ENCODE results near the gene BMPER.

The BMPER gene

GRCh38 chr7:34048445-34048844, 143.1 kb downstream of the BMPER start:
- FAIRE-seq, result no peak
- TF ChIP-seq POLR2A (IDR thresholded peaks at IDR 0.05; ENCODE audit: low read depth, low read length), result no peak
- DNase-seq (ENCODE audit: insufficient read length, low spot score), result no peak

DNA sequence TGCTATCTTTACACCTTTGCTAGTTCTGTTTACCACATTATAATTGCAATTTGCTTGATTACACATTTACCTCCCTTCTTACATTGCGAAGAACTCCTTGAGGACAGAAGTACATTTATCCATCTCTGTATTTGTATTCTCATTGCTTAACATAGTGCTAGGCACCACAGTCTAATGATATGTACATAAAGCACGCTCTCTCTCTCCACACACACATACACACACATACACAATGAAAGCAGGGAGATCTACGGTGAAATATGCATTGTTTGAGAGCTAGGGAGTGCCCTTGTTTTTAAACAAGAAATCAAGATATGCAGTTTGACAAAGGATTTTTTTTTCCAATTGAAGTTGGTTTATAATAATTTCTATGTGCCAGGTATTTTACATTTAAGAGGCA, 148.7 kb downstream of the BMPER start:
- TF ChIP-seq POLR2A (IDR thresholded peaks at IDR 0.05; ENCODE audit: low read depth, low read length), result no peak
- no peak for DNase-seq (ENCODE audit: insufficient read length, low spot score)
- no peak for FAIRE-seq

DNA sequence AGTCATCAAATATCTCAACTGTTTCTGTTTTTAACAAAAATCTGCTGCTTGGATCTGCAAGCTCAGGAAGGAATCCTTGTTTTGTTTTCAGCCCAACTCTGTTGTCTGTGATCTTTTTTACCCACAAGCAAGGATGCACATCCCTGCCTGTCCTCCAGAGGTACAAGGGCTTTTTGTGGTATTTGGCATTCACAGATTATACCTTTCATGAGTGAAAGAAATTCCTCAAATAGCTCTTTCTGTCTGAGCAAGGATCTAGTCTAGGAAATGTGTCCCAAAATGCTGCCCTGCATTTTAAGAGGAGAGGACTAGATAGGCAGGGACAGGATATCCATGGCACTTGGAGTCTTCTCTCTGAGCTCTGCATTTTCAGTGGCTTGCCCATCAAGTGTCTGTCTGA, 151.8 kb downstream of the BMPER start:
- TF ChIP-seq POLR2A (IDR thresholded peaks at IDR 0.05; ENCODE audit: low read depth, low read length), result no peak
- DNase-seq (ENCODE audit: insufficient read length, low spot score) (no peak), FAIRE-seq (no peak)

- no peak for TF ChIP-seq POLR2A (IDR thresholded peaks at IDR 0.05; ENCODE audit: low read depth, low read length)
- DNase-seq (ENCODE audit: insufficient read length, low spot score) (no peak), FAIRE-seq (no peak)
Observed at GRCh38 chr7:34057956-34058355, 152.6 kb downstream of the BMPER start.

DNA sequence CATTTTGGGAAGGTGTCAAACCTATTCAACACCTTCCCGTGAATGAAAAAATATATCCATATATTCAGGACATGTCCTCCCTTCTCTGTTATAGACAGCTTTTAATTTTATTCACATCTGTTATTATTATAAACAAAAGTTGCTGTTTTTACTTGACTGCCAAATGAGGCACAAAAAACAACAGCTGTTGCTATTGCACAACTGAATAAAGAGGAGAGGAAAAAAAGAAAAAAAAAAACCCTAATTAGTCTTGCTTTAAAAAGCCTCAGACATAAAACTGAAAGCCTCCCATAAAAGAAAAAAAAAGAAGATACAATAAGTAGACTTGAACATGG, 153.4 kb downstream of the BMPER start:
- DNase-seq (ENCODE audit: insufficient read length, low spot score) (no peak), FAIRE-seq (no peak)
- no peak for TF ChIP-seq POLR2A (IDR thresholded peaks at IDR 0.05; ENCODE audit: low read depth, low read length)

DNA sequence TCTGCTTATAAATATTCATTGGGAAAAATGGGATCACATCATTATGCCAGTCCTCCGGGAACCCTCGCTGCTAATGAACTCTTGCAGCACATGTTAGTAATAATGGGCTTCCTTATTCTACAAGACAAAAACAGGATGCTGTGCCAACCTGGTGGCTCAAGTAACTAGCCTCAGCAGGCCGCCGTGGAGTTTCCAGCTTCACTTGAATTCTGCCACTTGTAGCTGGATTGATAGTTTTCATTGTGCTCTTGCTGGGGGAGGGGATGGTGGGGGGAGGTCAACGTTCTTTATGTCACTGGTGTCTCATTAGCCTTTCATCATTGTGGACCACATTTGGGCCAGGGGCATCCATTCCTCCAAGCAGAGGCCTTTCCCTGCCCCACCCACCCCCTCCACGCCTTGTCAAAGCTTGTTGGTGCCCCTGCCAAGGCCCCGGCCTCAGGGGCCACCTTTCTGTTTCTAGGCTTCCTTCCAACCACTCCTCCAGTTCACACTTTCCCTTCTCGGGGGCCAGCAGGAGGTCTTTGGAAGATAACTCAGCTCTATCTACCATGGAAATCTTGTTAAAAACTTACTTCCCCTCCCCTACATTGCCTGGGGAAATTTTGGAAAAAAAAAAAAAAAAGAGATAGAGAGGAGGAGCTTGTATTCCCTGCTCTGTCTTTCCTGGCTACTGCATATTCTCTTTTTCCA, 153.9 kb downstream of the BMPER start:
- TF ChIP-seq POLR2A (IDR thresholded peaks at IDR 0.05; ENCODE audit: low read depth, low read length), result no peak
- no peak for DNase-seq (ENCODE audit: insufficient read length, low spot score)
- no peak for FAIRE-seq

DNA sequence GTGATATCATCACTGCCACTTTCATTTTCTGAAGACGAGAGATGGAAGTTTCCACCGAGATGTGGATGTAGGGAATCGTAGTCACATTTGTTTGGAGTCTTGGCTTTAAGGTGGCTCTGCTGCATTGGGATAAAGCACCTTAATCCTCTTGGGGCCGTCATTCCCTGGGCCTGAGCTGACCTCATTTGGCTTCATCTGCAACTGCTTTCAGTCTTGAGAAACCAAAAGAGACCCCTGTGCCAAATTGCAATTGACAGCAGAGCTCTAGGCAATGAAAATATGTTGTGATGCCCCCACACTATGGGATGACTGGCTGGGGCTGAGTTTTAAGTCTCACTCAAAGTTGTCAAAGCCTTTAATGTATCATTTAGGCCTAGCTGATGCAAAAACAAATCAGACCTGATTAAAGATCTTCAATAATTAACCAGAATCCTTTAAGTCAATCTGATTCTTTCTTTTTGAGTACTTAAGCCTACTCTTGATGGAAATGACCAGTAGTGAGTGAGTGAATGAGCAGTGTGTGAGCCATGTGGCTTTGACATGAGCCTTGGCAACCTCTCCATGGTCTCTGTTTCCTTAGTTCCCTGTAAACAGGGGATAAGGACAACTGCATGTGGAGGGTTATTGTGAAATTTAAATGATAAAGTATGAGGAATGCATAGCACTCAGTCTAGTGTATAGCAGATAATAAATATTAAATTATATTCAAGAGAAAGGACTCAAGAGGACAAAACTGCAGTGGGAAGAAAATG, 155.0 kb downstream of the BMPER start:
- TF ChIP-seq POLR2A (IDR thresholded peaks at IDR 0.05; ENCODE audit: low read depth, low read length), result no peak
- DNase-seq (ENCODE audit: insufficient read length, low spot score) (no peak), FAIRE-seq (no peak)

GRCh38 chr7:34061149-34061548, 155.8 kb downstream of the BMPER start:
- no peak for TF ChIP-seq POLR2A (IDR thresholded peaks at IDR 0.05; ENCODE audit: low read depth, low read length)
- FAIRE-seq (peak; percentile 36), DNase-seq (ENCODE audit: insufficient read length, low spot score) (no peak)

DNA sequence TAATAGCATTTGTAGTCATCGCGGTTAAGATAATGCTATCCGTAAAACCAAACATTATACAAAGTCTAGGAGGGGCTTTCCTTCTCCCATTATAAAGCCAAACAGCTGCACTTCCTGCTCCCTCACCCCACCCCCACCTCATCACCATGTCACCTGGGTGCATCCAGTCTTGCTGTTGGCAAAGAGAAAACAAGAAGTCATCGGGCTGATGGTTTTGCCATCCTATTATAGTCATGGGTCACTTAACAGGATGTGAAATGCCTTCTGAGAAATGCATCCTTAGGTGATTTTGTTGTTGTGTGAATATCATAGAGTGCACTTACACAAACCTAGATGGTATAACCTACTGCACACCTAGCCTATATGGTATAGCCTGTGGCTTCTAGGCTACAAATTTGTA, 157.0 kb downstream of the BMPER start:
- TF ChIP-seq POLR2A (IDR thresholded peaks at IDR 0.05; ENCODE audit: low read depth, low read length), result no peak
- DNase-seq (ENCODE audit: insufficient read length, low spot score), result no peak
- no peak for FAIRE-seq

GRCh38 chr7:34062826-34063225, 157.5 kb downstream of the BMPER start:
- DNase-seq (ENCODE audit: insufficient read length, low spot score), result no peak
- no peak for FAIRE-seq
- no peak for TF ChIP-seq POLR2A (IDR thresholded peaks at IDR 0.05; ENCODE audit: low read depth, low read length)

GRCh38 chr7:34064519-34065158, 159.3 kb downstream of the BMPER start:
- TF ChIP-seq POLR2A (IDR thresholded peaks at IDR 0.05; ENCODE audit: low read depth, low read length), result no peak
- DNase-seq (ENCODE audit: insufficient read length, low spot score) (no peak), FAIRE-seq (no peak)

DNA sequence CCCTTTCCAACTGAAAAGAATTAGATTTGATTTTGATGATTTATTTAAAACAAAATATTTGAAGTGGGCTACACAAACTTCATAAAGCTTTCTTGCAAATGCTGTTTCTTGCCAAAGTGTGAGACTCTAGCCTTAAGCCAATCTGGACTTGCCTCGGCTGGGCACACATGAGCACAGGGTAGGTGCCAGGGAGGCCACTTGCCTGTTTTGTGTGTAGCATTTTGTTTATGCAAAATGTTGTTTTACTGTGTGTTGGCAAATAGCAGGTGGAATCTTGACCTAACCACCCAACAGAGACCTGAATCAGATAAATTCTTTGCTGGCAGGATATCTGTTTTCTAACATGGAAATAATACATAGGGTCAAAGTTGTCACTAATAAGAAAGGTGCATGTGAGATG, 161.1 kb downstream of the BMPER start:
- no peak for TF ChIP-seq POLR2A (IDR thresholded peaks at IDR 0.05; ENCODE audit: low read depth, low read length)
- FAIRE-seq, result no peak
- DNase-seq (ENCODE audit: insufficient read length, low spot score), result no peak

- FAIRE-seq (no peak), DNase-seq (ENCODE audit: insufficient read length, low spot score) (no peak)
- no peak for TF ChIP-seq POLR2A (IDR thresholded peaks at IDR 0.05; ENCODE audit: low read depth, low read length)
Observed at GRCh38 chr7:34067005-34067778, 161.9 kb downstream of the BMPER start.

GRCh38 chr7:34069676-34070075, 164.3 kb downstream of the BMPER start:
- DNase-seq (ENCODE audit: insufficient read length, low spot score), result peak; percentile 56
- no peak for FAIRE-seq

More at GRCh38 chr7:34069676-34070075, 164.3 kb downstream of the BMPER start:
- TF ChIP-seq POLR2A (IDR thresholded peaks at IDR 0.05; ENCODE audit: low read depth, low read length), result no peak
